GM19351 (cell line): ENCODE results near the gene CAP1.
"Not testable (repeated sequence)": the region's sequence is repeated elsewhere in the genome, so short reads cannot be mapped to it uniquely, and the experiment has no call there.

ENCODE experiments used
- ATAC-seq: cut with Tn5 transposase; IDR thresholded peaks from one replicate; pipeline ENCODE4 v1.9.1; 2021; ENCODE audit warnings: mild to moderate bottlenecking, moderate library complexity; ENCODE audit not compliant: unreplicated experiment

CAP1 gene

GRCh38 chr1:40058097-40058452 is 17.5 kb downstream of the CAP1 start:
- no peak for ATAC-seq

- no peak for ATAC-seq
Measured at GRCh38 chr1:40058453-40059337, 18.2 kb downstream of the CAP1 start.

- ATAC-seq: no peak
Measured at GRCh38 chr1:40059338-40059959, 18.9 kb downstream of the CAP1 start.

- ATAC-seq: no peak
Measured at GRCh38 chr1:40059960-40060750, 19.6 kb downstream of the CAP1 start.

GRCh38 chr1:40064797-40065499 is 24.4 kb downstream of the CAP1 start:
- ATAC-seq: peak; percentile 88

DNA sequence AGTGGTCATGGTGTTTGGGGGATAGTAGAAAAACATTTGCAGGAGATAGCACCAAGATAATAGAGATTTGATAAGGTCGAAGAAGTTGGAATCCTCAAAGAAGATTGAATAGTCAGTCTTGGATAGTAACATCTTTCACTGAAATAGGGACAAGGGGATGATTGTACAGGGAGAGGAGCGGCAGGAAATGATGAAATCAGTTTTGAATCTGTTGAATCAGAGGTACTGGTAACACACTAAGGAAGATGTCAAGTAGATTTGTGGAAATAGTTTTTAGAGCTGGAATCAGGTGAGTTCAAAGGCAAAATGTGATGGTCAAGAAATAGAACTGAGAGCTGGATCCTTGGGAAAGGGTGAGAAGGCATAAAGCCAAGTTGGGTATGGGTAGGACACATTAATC is 26.5 kb downstream of the CAP1 start:
- no peak for ATAC-seq

- ATAC-seq: no peak
Measured at GRCh38 chr1:40067851-40068250, 27.3 kb downstream of the CAP1 start.

GRCh38 chr1:40072142-40072541 is 31.6 kb downstream of the CAP1 start:
- no peak for ATAC-seq

- no peak for ATAC-seq
Measured at GRCh38 chr1:40073062-40073461, 32.5 kb downstream of the CAP1 start.

DNA sequence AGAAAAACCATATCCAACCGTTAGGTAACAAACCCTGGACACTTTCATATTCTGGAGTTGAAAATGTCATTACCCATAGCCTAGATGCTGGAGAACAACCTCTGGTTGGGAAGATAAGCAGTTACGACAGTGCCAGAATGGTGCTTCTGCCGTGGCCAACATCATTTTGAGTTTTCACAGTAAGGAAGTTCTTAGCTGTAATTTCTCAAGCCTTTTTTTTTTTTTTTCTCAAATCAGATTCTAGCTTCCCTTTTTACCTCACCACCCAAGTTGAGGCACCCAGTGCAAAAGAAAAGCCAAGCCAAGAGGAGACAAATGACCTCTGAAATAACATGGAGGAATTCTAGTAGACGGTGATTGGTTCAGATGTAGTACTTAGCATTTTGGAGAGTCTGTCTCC is 34.7 kb downstream of the CAP1 start:
- no peak for ATAC-seq

DNA sequence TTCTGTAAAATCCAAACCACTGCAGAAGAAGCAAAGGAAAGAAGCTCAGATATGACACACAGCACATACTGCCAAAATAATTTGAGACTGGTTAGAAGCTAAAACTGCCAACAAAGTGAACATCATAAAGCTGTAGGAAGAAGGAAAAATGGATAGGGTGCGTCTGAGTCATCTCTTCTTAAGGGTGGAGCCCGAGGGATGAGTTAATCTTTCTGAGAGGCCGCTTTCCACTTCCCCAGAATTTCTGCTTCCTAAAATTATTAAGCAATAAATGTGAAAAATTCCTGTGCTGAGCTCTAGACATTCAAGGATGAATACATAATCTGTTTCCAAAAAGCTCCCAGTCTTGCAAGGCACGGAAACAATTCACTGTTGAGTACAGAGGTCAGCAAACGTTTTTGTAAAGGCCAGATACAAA is 36.4 kb downstream of the CAP1 start:
- ATAC-seq: no peak

- no peak for ATAC-seq
Measured at GRCh38 chr1:40078512-40079333, 38.2 kb downstream of the CAP1 start.

GRCh38 chr1:40079774-40080400 is 39.4 kb downstream of the CAP1 start:
- ATAC-seq: no peak

- no peak for ATAC-seq
Measured at GRCh38 chr1:40081871-40082270, 41.3 kb downstream of the CAP1 start.

GRCh38 chr1:40084750-40085149 is 44.2 kb downstream of the CAP1 start:
- ATAC-seq: not testable (repeated sequence)

GRCh38 chr1:40090652-40091355 is 50.3 kb downstream of the CAP1 start:
- no peak for ATAC-seq

DNA sequence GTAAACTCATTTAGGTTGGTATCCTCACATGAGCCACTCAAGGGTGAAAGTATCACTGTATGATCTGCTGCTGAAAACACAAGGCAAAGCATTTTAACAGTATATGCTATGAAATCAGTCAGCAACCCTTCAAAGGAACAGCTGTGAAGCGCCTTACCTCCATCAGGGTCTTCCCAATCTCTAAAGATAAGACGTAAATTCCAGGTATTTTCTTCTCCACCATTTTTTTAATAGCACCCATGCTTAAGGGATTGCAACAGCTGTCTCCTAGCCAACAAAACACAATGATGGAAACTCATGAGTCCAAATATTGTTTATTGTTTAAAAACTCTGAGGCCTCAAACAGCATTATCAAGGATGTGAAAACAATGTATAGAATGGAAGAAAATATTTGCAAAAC is 51.7 kb downstream of the CAP1 start:
- no peak for ATAC-seq

GRCh38 chr1:40092706-40093639 is 52.4 kb downstream of the CAP1 start:
- ATAC-seq: no peak
